HEK293 (cell line): Measurements from ENCODE around the gene FAM234B.

Source experiments
- BCL11A ChIP-seq: fragments of 450-650 bp; formaldehyde crosslinking; IDR thresholded peaks from 2 replicates; pipeline ENCODE4 v1.5.1; 2016; ENCODE audit warnings: low read depth, missing biosample characterization, missing genetic modification characterization
- ZBTB7A ChIP-seq: fragments of 450-650 bp; formaldehyde crosslinking; IDR thresholded peaks from 2 replicates; pipeline ENCODE4 v1.5.1; 2016; ENCODE audit warnings: low read depth, missing biosample characterization, missing genetic modification characterization
- ZNF274 ChIP-seq, 2 experiments: fragments of 200-500 bp in 1 of 2; fragments of 450-650 bp in 1 of 2; sonication (Bioruptor generic) in 1 of 2; formaldehyde crosslinking in 1 of 2; IDR thresholded peaks; 2 replicates each; pipeline versions ENCODE4 v1.5.1 to v1.6.1; 2014 to 2016; ENCODE audit warnings: borderline replicate concordance in 1 of 2, inconsistent platforms in 1 of 2, low read length in 1 of 2, missing biosample characterization in 1 of 2, missing genetic modification characterization in 1 of 2
- ZNF311 ChIP-seq: fragments of 450-650 bp; formaldehyde crosslinking; IDR thresholded peaks from 2 replicates; pipeline ENCODE4 v1.5.1; 2017; ENCODE audit warnings: missing biosample characterization, missing genetic modification characterization, borderline replicate concordance
- ZNF501 ChIP-seq: fragments of 450-650 bp; formaldehyde crosslinking; IDR thresholded peaks from 2 replicates; pipeline ENCODE4 v1.5.1; 2016; ENCODE audit warnings: missing biosample characterization, missing genetic modification characterization
- ZNF514 ChIP-seq: fragments of 450-650 bp; formaldehyde crosslinking; IDR thresholded peaks from 2 replicates; pipeline ENCODE4 v1.5.1; 2016; ENCODE audit warnings: missing biosample characterization, missing genetic modification characterization
- TF ChIP-seq, protein P1 (sequence below): fragments of 450-650 bp; formaldehyde crosslinking; IDR thresholded peaks from 2 replicates; pipeline ENCODE4 v1.5.1; 2016; ENCODE audit warnings: missing biosample characterization, missing genetic modification characterization
- TF ChIP-seq, protein P2 (sequence below): fragments of 450-650 bp; formaldehyde crosslinking; IDR thresholded peaks from 2 replicates; pipeline ENCODE4 v1.5.1; 2017; ENCODE audit warnings: missing biosample characterization, missing genetic modification characterization
- TF ChIP-seq, protein P3 (sequence below): fragments of 450-650 bp; formaldehyde crosslinking; IDR thresholded peaks from 2 replicates; pipeline ENCODE4 v1.5.1; 2016; ENCODE audit warnings: missing biosample characterization, missing genetic modification characterization
- TF ChIP-seq, protein P4 (sequence below): fragments of 450-650 bp; formaldehyde crosslinking; IDR thresholded peaks from 2 replicates; pipeline ENCODE4 v1.5.1; 2016; ENCODE audit warnings: missing biosample characterization, missing genetic modification characterization

DNA sequence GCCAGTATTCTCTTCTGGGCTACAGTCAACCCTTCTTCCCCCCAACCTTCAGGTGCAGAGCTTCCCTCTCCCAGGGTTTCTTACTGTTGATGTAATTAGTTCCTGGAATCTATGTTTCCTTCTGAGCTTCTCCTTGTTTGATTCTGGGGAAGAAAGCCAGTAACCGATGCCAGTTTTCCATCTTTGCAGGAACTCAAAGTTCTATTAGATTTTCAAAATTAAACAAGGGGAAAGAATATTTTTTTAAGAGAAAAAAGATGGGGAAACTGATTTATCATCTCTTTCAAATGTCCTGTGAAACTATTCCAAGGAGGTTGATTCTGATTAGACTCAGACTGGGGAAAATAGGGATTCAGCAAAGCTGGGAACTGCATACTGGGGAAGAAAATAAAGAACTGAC is 17.9 kb upstream of the FAM234B start:
- TF ChIP-seq, protein P1, sequence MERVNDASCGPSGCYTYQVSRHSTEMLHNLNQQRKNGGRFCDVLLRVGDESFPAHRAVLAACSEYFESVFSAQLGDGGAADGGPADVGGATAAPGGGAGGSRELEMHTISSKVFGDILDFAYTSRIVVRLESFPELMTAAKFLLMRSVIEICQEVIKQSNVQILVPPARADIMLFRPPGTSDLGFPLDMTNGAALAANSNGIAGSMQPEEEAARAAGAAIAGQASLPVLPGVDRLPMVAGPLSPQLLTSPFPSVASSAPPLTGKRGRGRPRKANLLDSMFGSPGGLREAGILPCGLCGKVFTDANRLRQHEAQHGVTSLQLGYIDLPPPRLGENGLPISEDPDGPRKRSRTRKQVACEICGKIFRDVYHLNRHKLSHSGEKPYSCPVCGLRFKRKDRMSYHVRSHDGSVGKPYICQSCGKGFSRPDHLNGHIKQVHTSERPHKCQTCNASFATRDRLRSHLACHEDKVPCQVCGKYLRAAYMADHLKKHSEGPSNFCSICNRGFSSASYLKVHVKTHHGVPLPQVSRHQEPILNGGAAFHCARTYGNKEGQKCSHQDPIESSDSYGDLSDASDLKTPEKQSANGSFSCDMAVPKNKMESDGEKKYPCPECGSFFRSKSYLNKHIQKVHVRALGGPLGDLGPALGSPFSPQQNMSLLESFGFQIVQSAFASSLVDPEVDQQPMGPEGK (tag by site-specific recombination) = no peak
- TF ChIP-seq, protein P2, sequence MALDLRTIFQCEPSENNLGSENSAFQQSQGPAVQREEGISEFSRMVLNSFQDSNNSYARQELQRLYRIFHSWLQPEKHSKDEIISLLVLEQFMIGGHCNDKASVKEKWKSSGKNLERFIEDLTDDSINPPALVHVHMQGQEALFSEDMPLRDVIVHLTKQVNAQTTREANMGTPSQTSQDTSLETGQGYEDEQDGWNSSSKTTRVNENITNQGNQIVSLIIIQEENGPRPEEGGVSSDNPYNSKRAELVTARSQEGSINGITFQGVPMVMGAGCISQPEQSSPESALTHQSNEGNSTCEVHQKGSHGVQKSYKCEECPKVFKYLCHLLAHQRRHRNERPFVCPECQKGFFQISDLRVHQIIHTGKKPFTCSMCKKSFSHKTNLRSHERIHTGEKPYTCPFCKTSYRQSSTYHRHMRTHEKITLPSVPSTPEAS (tag by site-specific recombination) = no peak
- TF ChIP-seq ZBTB7A (tag by site-specific recombination) = no peak
- no peak for TF ChIP-seq ZNF274 (IDR thresholded peaks at IDR 0.05; ENCODE audit: low read length)
- no peak for TF ChIP-seq ZNF274 (tag by site-specific recombination; IDR thresholded peaks at IDR 0.05; ENCODE audit: borderline replicate concordance)
- TF ChIP-seq ZNF501 = no peak
- no peak for TF ChIP-seq ZNF514 (tag by site-specific recombination)
- no peak for TF ChIP-seq BCL11A (tag by site-specific recombination)
- TF ChIP-seq ZNF311 = no peak
- TF ChIP-seq, protein P3, sequence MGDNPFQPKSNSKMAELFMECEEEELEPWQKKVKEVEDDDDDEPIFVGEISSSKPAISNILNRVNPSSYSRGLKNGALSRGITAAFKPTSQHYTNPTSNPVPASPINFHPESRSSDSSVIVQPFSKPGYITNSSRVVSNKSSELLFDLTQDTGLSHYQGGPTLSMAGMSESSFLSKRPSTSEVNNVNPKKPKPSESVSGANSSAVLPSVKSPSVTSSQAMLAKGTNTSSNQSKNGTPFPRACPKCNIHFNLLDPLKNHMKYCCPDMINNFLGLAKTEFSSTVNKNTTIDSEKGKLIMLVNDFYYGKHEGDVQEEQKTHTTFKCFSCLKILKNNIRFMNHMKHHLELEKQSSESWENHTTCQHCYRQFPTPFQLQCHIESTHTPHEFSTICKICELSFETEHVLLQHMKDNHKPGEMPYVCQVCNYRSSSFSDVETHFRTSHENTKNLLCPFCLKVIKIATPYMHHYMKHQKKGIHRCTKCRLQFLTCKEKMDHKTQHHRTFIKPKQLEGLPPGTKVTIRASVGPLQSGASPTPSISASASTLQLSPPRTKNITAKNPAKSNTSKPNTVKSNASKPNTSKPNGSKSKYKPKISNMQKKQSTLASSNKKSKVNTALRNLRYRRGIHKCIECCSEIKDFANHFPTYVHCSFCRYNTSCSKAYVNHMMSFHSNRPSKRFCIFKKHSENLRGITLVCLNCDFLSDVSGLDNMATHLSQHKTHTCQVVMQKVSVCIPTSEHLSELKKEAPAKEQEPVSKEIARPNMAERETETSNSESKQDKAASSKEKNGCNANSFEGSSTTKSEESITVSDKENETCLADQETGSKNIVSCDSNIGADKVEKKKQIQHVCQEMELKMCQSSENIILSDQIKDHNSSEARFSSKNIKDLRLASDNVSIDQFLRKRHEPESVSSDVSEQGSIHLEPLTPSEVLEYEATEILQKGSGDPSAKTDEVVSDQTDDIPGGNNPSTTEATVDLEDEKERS = no peak
- TF ChIP-seq, protein P4, sequence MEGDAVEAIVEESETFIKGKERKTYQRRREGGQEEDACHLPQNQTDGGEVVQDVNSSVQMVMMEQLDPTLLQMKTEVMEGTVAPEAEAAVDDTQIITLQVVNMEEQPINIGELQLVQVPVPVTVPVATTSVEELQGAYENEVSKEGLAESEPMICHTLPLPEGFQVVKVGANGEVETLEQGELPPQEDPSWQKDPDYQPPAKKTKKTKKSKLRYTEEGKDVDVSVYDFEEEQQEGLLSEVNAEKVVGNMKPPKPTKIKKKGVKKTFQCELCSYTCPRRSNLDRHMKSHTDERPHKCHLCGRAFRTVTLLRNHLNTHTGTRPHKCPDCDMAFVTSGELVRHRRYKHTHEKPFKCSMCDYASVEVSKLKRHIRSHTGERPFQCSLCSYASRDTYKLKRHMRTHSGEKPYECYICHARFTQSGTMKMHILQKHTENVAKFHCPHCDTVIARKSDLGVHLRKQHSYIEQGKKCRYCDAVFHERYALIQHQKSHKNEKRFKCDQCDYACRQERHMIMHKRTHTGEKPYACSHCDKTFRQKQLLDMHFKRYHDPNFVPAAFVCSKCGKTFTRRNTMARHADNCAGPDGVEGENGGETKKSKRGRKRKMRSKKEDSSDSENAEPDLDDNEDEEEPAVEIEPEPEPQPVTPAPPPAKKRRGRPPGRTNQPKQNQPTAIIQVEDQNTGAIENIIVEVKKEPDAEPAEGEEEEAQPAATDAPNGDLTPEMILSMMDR = no peak
